Measurements from ENCODE around the gene CLDND2. TPM values are rescaled to one million over a fixed set of nuclear protein-coding genes. Genes with fewer than 3 reads are reported as not detected.
A peak's percentile ranks its signal among the peaks of the same experiment; 100 is the strongest.

The CLDND2 gene
- total and polyA plus RNA-seq, 2 experiments from 2014 or later, result 1.2 to 7.2 TPM

- H3K27me3 ChIP-seq, result no peaks in the 10 kb centered on the region
- H3K9me3 ChIP-seq (ENCODE audit: low read depth), result no peaks in the 10 kb centered on the region
- no peaks in the 10 kb centered on the region for H4K20me1 ChIP-seq (ENCODE audit: insufficient read depth, poor library complexity, severe bottlenecking)
- H3K4me1 ChIP-seq (ENCODE audit: insufficient read depth), result peaks cover 38% of the 10 kb centered on the region
- H3K36me3 ChIP-seq (replicated peaks; ENCODE audit: insufficient read depth, low read depth), result no peaks in the 10 kb centered on the region
- no peak overlapping the region for H2AFZ ChIP-seq
- no peak overlapping the region for H3K4me3 ChIP-seq
- peaks cover 44% of the 10 kb centered on the region for H3K79me2 ChIP-seq
- H3K27ac ChIP-seq, result peak overlapping the region; percentile 81
- 80% methylated on average over 4 of the region's 4 CpGs for WGBS (ENCODE audit: low lambda C conversion rate, missing lambda C conversion rate)
- H3K4me2 ChIP-seq, result no peak overlapping the region
- no peak for TF ChIP-seq EZH2 (IDR thresholded peaks at IDR 0.05; ENCODE audit: borderline replicate concordance)
- no peaks in the 10 kb centered on the region for H3K9me2 ChIP-seq (replicated peaks; ENCODE audit: insufficient read depth)
- DNase-seq (ENCODE audit: low spot score), result peak; percentile 78
These were observed 9.5 kb downstream of the CLDND2 start for GRCh38 chr19:51359294-51359693.

DNA sequence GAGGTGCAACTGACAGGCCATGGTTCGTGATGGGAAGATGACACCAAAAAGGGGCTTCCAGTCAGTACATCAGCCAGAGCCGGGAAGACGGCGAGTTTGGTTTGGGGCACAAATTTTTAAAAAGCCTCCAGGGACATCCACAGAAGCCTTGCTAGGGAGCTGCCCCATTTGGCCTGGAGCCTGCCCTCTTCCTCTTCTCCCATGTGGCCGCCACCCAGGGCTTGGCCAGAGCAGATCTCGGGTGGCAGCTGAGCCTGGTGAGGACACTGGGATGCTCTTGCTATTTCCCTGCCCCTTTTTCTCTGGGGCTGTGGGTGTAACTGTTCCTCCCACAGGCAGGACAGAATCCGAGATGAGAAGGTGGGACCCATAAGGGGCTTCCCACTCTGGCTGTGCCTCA is 10.9 kb downstream of the CLDND2 start:
- H3K4me3 ChIP-seq, result no peak overlapping the region
- TF ChIP-seq EZH2phosphoT487 (IDR thresholded peaks at IDR 0.05; ENCODE audit: low read depth, severe bottlenecking, unreplicated experiment) (no peak), CTCF (IDR thresholded peaks at IDR 0.05; ENCODE audit: poor library complexity) (no peak), EZH2 (IDR thresholded peaks at IDR 0.05; ENCODE audit: borderline replicate concordance) (no peak)
- H3K36me3 ChIP-seq (replicated peaks; ENCODE audit: insufficient read depth, low read depth), result no peaks in the 10 kb centered on the region
- H3K4me1 ChIP-seq (ENCODE audit: insufficient read depth), result peaks cover 31% of the 10 kb centered on the region
- no peak for DNase-seq (ENCODE audit: low spot score)
- H3K9me3 ChIP-seq (ENCODE audit: low read depth), result no peaks in the 10 kb centered on the region
- no peak overlapping the region for H3K27ac ChIP-seq
- no peaks in the 10 kb centered on the region for H4K20me1 ChIP-seq (ENCODE audit: insufficient read depth, poor library complexity, severe bottlenecking)
- 93% methylated on average over 7 of the region's 7 CpGs for WGBS (ENCODE audit: low lambda C conversion rate, missing lambda C conversion rate)
- peaks cover 43% of the 10 kb centered on the region for H3K79me2 ChIP-seq
- H2AFZ ChIP-seq, result no peak overlapping the region
- no peaks in the 10 kb centered on the region for H3K27me3 ChIP-seq
- no peak overlapping the region for H3K4me2 ChIP-seq
- H3K9me2 ChIP-seq (replicated peaks; ENCODE audit: insufficient read depth), result no peaks in the 10 kb centered on the region

DNA sequence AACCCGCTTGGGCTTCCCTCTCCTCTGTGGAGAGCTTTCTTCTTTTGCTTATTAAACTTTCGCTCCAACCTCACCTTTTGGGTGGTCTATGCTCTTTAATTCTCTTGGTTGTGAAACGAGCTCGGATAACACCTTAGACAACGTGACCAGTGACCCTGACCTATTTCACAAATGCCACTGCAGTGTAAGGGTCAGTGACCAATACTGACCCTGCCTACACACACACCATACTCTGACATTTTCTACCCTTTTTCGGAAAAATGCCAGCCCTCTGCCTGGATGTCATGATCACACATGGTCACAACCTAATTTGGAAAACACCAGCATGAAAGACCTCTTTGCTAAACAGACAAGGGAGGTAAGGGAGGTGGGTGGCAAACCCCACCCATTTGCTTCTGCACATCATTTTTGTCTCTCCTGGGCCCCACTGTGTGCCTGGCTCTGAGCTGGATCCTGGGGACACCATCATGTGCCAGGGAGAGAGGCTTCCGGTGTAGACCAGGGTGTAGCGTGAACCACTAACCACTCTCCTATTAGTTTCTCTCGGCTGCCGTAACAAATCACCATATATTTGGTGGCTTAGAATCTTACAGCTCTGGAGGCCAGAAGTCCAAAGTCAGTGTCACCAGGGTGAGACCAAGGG is 12.5 kb downstream of the CLDND2 start:
- H3K9me3 ChIP-seq (ENCODE audit: low read depth), result no peaks in the 10 kb centered on the region
- no peak for TF ChIP-seq EZH2 (IDR thresholded peaks at IDR 0.05; ENCODE audit: borderline replicate concordance)
- TF ChIP-seq EZH2phosphoT487 (IDR thresholded peaks at IDR 0.05; ENCODE audit: low read depth, severe bottlenecking, unreplicated experiment), result no peak
- TF ChIP-seq CTCF (IDR thresholded peaks at IDR 0.05; ENCODE audit: poor library complexity), result no peak
- H3K79me2 ChIP-seq, result peaks cover 40% of the 10 kb centered on the region
- DNase-seq (ENCODE audit: low spot score), result no peak
- no peak overlapping the region for H3K4me3 ChIP-seq
- no peaks in the 10 kb centered on the region for H4K20me1 ChIP-seq (ENCODE audit: insufficient read depth, poor library complexity, severe bottlenecking)
- 91% methylated on average over 10 of the region's 10 CpGs for WGBS (ENCODE audit: low lambda C conversion rate, missing lambda C conversion rate)
- H3K36me3 ChIP-seq (replicated peaks; ENCODE audit: insufficient read depth, low read depth), result no peaks in the 10 kb centered on the region
- H2AFZ ChIP-seq, result no peak overlapping the region
- no peaks in the 10 kb centered on the region for H3K27me3 ChIP-seq
- no peaks in the 10 kb centered on the region for H3K9me2 ChIP-seq (replicated peaks; ENCODE audit: insufficient read depth)
- H3K4me1 ChIP-seq (ENCODE audit: insufficient read depth), result peaks cover 26% of the 10 kb centered on the region
- no peak overlapping the region for H3K27ac ChIP-seq
- H3K4me2 ChIP-seq, result no peak overlapping the region

- H3K9me3 ChIP-seq (ENCODE audit: low read depth), result no peaks in the 10 kb centered on the region
- 2% methylated on average over 8 of the region's 8 CpGs for WGBS (ENCODE audit: low lambda C conversion rate, missing lambda C conversion rate)
- H3K4me1 ChIP-seq (ENCODE audit: insufficient read depth), result peaks cover 24% of the 10 kb centered on the region
- no peaks in the 10 kb centered on the region for H3K9me2 ChIP-seq (replicated peaks; ENCODE audit: insufficient read depth)
- H3K79me2 ChIP-seq, result peaks cover 26% of the 10 kb centered on the region
- TF ChIP-seq CTCF (IDR thresholded peaks at IDR 0.05; ENCODE audit: poor library complexity), result no peak
- no peak for TF ChIP-seq EZH2 (IDR thresholded peaks at IDR 0.05; ENCODE audit: borderline replicate concordance)
- no peak for TF ChIP-seq EZH2phosphoT487 (IDR thresholded peaks at IDR 0.05; ENCODE audit: low read depth, severe bottlenecking, unreplicated experiment)
- H3K36me3 ChIP-seq (replicated peaks; ENCODE audit: insufficient read depth, low read depth), result no peaks in the 10 kb centered on the region
- peak; percentile 79 for DNase-seq (ENCODE audit: low spot score)
- no peaks in the 10 kb centered on the region for H4K20me1 ChIP-seq (ENCODE audit: insufficient read depth, poor library complexity, severe bottlenecking)
- H2AFZ ChIP-seq, result no peak overlapping the region
- H3K27me3 ChIP-seq, result no peaks in the 10 kb centered on the region
- H3K4me2 ChIP-seq, result peak overlapping the region; percentile 67
- no peak overlapping the region for H3K4me3 ChIP-seq
- H3K27ac ChIP-seq, result peak overlapping the region; percentile 96
These were observed 14.1 kb downstream of the CLDND2 start for GRCh38 chr19:51354742-51355148.

Data from hepatocyte (in vitro differentiated cells).